Keratinocyte (primary cell): Measurements from ENCODE around the gene ACBD7.

ENCODE experiments used
- CTCF ChIP-seq, 3 experiments: IDR thresholded peaks in 1 of 3; conservative IDR thresholded peaks in 1 of 3; optimal IDR thresholded peaks in 1 of 3; 2 replicates in 2 of 3; 3 replicates in 1 of 3; pipeline versions ENCODE3 to v1.5.1; 2011; ENCODE audit warnings: low read length in 3 of 3, mild to moderate bottlenecking in 3 of 3, moderate library complexity in 2 of 3, control low read depth in 1 of 3, inconsistent platforms in 1 of 3; ENCODE audit not compliant: insufficient read depth in 2 of 3; ENCODE audit errors: extremely low read depth in 1 of 3
- EZH2 ChIP-seq: IDR thresholded peaks from one replicate; pipeline ENCODE4 v1.6.1; 2012; ENCODE audit warnings: inconsistent platforms, mild to moderate bottlenecking, low read length, moderate library complexity

- TF ChIP-seq CTCF (optimal IDR thresholded peaks at IDR 0.05 in 1 of 3, IDR thresholded peaks at IDR 0.05 in 1 of 3, conservative IDR thresholded peaks at IDR 0.05 in 1 of 3; ENCODE audit: extremely low read depth in 1 of 3, insufficient read depth in 2 of 3, low read length in 3 of 3) (no peak), EZH2 (no peak)
These were observed 48.4 kb upstream of the ACBD7 start for GRCh38 chr10:15137036-15137359.
